GM12878 (cell line): ENCODE results near the gene FARS2. TPM values are rescaled to one million over a fixed set of nuclear protein-coding genes. Genes with fewer than 3 reads are reported as not detected.

Experiments
- ATAC-seq: fragments of 200-7000 bp; cut with Tn5 transposase; 3 replicates; pipeline ENCODE4 v1.9.1; 2020; ENCODE audit warnings: mild to moderate bottlenecking, moderate library complexity
- BruUV-seq: library from RNA; stranded (reverse); fragments of 400-500 nt; replicated peaks from 2 replicates; lab custom pipeline; 2021; lab: Mats Ljungman, UMichigan
- CTCF ChIA-PET: fragments of 300-600 bp; sonication (Branson Sonifier 250); formaldehyde crosslinking; extraction: SDS; loops from one replicate; lab custom pipeline; 2021; ENCODE audit warnings: inconsistent platforms; lab: Yijun Ruan, JAX
- POLR2A ChIA-PET: fragments of 350-600 bp; formaldehyde crosslinking; extraction: SDS; loops from one replicate; lab custom pipeline; 2021; ENCODE audit warnings: inconsistent platforms; lab: Charles Lee
- RAD21 ChIA-PET: fragments of 300-600 bp; sonication (Branson Sonifier 250); formaldehyde crosslinking; loops from one replicate; lab custom pipeline; 2023; ENCODE audit warnings: antibody characterized with exemption; ENCODE audit not compliant: unreplicated experiment; lab: Charles Lee
- SMC1A ChIA-PET: fragments of 300-600 bp; sonication (Branson Sonifier 250); formaldehyde crosslinking; loops from one replicate; lab custom pipeline; 2023; ENCODE audit not compliant: unreplicated experiment, uncharacterized antibody; lab: Charles Lee
- DNase-seq: peaks from one replicate; pipeline ENCODE4 v3.0.0-alpha.2; 2011; ENCODE audit warnings: low read depth, low spot score
- FAIRE-seq: peaks from 3 replicates; lab custom pipeline; 2011; peaks lifted over from hg19 to GRCh38; lab: Jason Lieb, UNC
- H2AFZ ChIP-seq: 2 replicates; pipeline ENCODE4 v1.6.0; 2011; ENCODE audit warnings: low read depth, low read length, control low read depth; ENCODE audit not compliant: control insufficient read depth
- H3K27ac ChIP-seq: 2 replicates; pipeline ENCODE4 v1.5.1; 2011; ENCODE audit warnings: control low read depth; ENCODE audit not compliant: control insufficient read depth, insufficient read depth
- H3K27me3 ChIP-seq, 2 experiments: replicated peaks in 1 of 2; 2 replicates each; pipeline versions ENCODE4 v1.6.0 to v1.6.1; 2011; ENCODE audit warnings: low read length in 1 of 2; ENCODE audit not compliant: control insufficient read depth in 2 of 2, insufficient read depth in 2 of 2
- H3K36me3 ChIP-seq, 2 experiments: 2 replicates each; pipeline ENCODE4 v1.5.1; 2011; ENCODE audit warnings: low read length in 1 of 2; ENCODE audit not compliant: control insufficient read depth in 2 of 2, insufficient read depth in 2 of 2
- H3K4me1 ChIP-seq: 2 replicates; pipeline ENCODE4 v1.6.1; 2011; ENCODE audit warnings: mild to moderate bottlenecking, low read length, moderate library complexity, mixed read lengths; ENCODE audit not compliant: control insufficient read depth, insufficient read depth
- H3K4me2 ChIP-seq: 2 replicates; pipeline ENCODE4 v1.6.0; 2011; ENCODE audit warnings: control low read depth; ENCODE audit not compliant: control insufficient read depth, insufficient read depth
- H3K4me3 ChIP-seq: fragments of 200-600 bp; sonication (generic); 2 replicates; pipeline ENCODE4 v1.5.1; 2016
- H3K79me2 ChIP-seq: 2 replicates; pipeline ENCODE4 v1.6.0; 2011; ENCODE audit warnings: low read length; ENCODE audit not compliant: control insufficient read depth, insufficient read depth
- H3K9ac ChIP-seq: 2 replicates; pipeline ENCODE4 v1.8.0; 2011; ENCODE audit warnings: low read length, control low read depth, mixed read lengths; ENCODE audit not compliant: control insufficient read depth, insufficient read depth
- H3K9me3 ChIP-seq: replicated peaks from 3 replicates; pipeline ENCODE4 v1.5.1; 2011; ENCODE audit warnings: mild to moderate bottlenecking, low read length; ENCODE audit not compliant: control insufficient read depth, insufficient read depth
- H4K20me1 ChIP-seq: 2 replicates; pipeline ENCODE4 v1.6.0; 2011; ENCODE audit not compliant: control insufficient read depth, insufficient read depth
- HSF1 ChIP-seq: fragments of 150-350 bp; IDR thresholded peaks from 2 replicates; pipeline ENCODE4 v1.6.1; 2014; ENCODE audit warnings: mild to moderate bottlenecking, low read depth, low read length
- IKZF1 ChIP-seq: fragments of 450-650 bp; conservative IDR thresholded peaks from 2 replicates; pipeline ENCODE4 v1.6.1; 2017; ENCODE audit warnings: antibody characterized with exemption, mild to moderate bottlenecking
- KAT2A ChIP-seq: conservative IDR thresholded peaks from 2 replicates; pipeline ENCODE4 v1.6.1; 2011; ENCODE audit warnings: low read depth, low read length; ENCODE audit not compliant: control insufficient read depth
- MYB ChIP-seq: fragments of 150-350 bp; IDR thresholded peaks from 2 replicates; pipeline ENCODE4 v1.6.1; 2014; ENCODE audit warnings: mild to moderate bottlenecking, low read depth, low read length, borderline replicate concordance
- NR2C2 ChIP-seq: IDR thresholded peaks from 2 replicates; pipeline ENCODE4 v1.6.1; 2011; ENCODE audit warnings: borderline replicate concordance, low read depth; ENCODE audit not compliant: control insufficient read depth, insufficient read length
- PRDM15 ChIP-seq: fragments of 450-650 bp; formaldehyde crosslinking; IDR thresholded peaks from 2 replicates; pipeline ENCODE4 v1.4.0; 2020; ENCODE audit warnings: mild to moderate bottlenecking, moderate library complexity
- RB1 ChIP-seq: fragments of 450-650 bp; formaldehyde crosslinking; IDR thresholded peaks from 2 replicates; pipeline ENCODE4 v1.6.1; 2017; ENCODE audit warnings: mild to moderate bottlenecking, borderline replicate concordance
- SMARCA5 ChIP-seq: fragments of 450-650 bp; IDR thresholded peaks from 2 replicates; pipeline ENCODE4 v1.6.1; 2017; ENCODE audit warnings: mild to moderate bottlenecking
- ZBTB11 ChIP-seq: fragments of 450-650 bp; formaldehyde crosslinking; IDR thresholded peaks from 2 replicates; pipeline ENCODE4 v1.5.0; 2022; ENCODE audit warnings: mild to moderate bottlenecking, missing genetic modification characterization
- WGBS: methylation state at CpG from one replicate; pipeline ENCODE4 v1.1.6; 2016; ENCODE audit warnings: low lambda C conversion rate; ENCODE audit not compliant: insufficient replicate concordance, insufficient coverage; ENCODE audit errors: missing lambda C conversion rate; 5-methylcytosine and 5-hydroxymethylcytosine counted together
- in situ Hi-C: fragments of 300-500 bp; cut with MboI; formaldehyde crosslinking; loops from 9 replicates; pipeline ENCODE4 v1.14.3; 2018; ENCODE audit warnings: mixed read lengths
- intact Hi-C: fragments of 100-400 bp; cut with micrococcal nuclease; formaldehyde crosslinking; loops from one replicate; pipeline ENCODE4 v1.14.2; 2022; ENCODE audit not compliant: unreplicated experiment
- polyA plus RNA-seq, 11 experiments: library from polyadenylated mRNA; depleted of rRNA in 4 of 11; unstranded in 6 of 11; stranded (reverse) in 5 of 11; fragments of >200 nt; fragmentation: Nextera tagmentation in 4 of 11; fragmentation: Illumina TruSeq in 1 of 11; extraction: Ambion mirVana in 4 of 11; extraction: Trizol in 1 of 11; gene quantifications; 1 replicate in 1 of 11; 2 replicates in 10 of 11; pipeline versions ENCODE4 v1.2.1 to v1.2.3, GENCODE V29; 2011 to 2016; ENCODE audit warnings: inconsistent platforms in 2 of 11, missing spikeins in 2 of 11, low read depth in 1 of 11
- total RNA-seq, 4 experiments: library from RNA; depleted of rRNA in 3 of 4; stranded (reverse); fragments of >200 nt in 3 of 4; fragmentation: Illumina TruSeq in 1 of 4; extraction: Trizol in 1 of 4; gene quantifications; 2 replicates each; pipeline versions ENCODE4 v1.2.1 to v1.2.3, GENCODE V29; 2013 to 2021

The FARS2 gene
- total and polyA plus RNA-seq, 10 of the 15 experiments (the other 5 are each of a cell fraction or from before 2014, with no cell fraction given): 16.8 to 46.7 (median 25.6) TPM

- no peak overlapping the region; the same call in 1 of the 2 replicates for H3K4me2 ChIP-seq
- H3K9ac ChIP-seq: no peak overlapping the region
- CTCF ChIA-PET: interaction anchor here (1.1 kb wide), 1 partner anchor 734 kb away, joined by 4 read pairs; no protein-coding TSS in a partner anchor
- POLR2A ChIA-PET: no interaction called here
- no peaks in the 10 kb centered on the region for H4K20me1 ChIP-seq
- TF ChIP-seq RB1 (no peak), ZBTB11 (CRISPR knock-in tag) (no peak), SMARCA5 (no peak), IKZF1 (no peak), KAT2A (no peak), HSF1 (no peak), PRDM15 (CRISPR knock-in tag) (no peak), NR2C2 (no peak), MYB (no peak)
- BruUV-seq: no TSS peak
- H3K4me3 ChIP-seq: peak overlapping the region; percentile 19; the same call in 1 of the 2 replicates
- no peaks in the 10 kb centered on the region for H3K9me3 ChIP-seq
- H2AFZ ChIP-seq: no peak overlapping the region
- no peaks in the 10 kb centered on the region for H3K36me3 ChIP-seq
- SMC1A ChIA-PET: interaction anchor here (0.7 kb wide), 1 partner anchor 23 kb away, joined by 5 read pairs; no protein-coding TSS in a partner anchor
- RAD21 ChIA-PET: interaction anchor here (0.7 kb wide), 1 partner anchor 122 kb away, joined by 3 read pairs; no protein-coding TSS in a partner anchor
- H3K4me1 ChIP-seq: 0 out of 2 replicates have a peak, but pooled peaks cover 5% of the 10 kb centered on the region
- ATAC-seq: peak; percentile 94
- in situ Hi-C loops: no loop called here
- no peaks in the 10 kb centered on the region; a peak in 1 of 4 replicates for H3K27me3 ChIP-seq
- H3K79me2 ChIP-seq: no peaks in the 10 kb centered on the region
- intact Hi-C loops: no loop called here
- FAIRE-seq: no peak
- H3K27ac ChIP-seq: no peak overlapping the region
- WGBS: 3% methylated on average over 3 of the region's 3 CpGs
- peak; percentile 34 for DNase-seq
Observed at GRCh38 chr6:5813625-5814027, 552.3 kb downstream of the FARS2 start.
